HepG2 (cell line): Measurements from ENCODE around the gene ACSS1. TPM values are rescaled to one million over a fixed set of nuclear protein-coding genes. Genes with fewer than 3 reads are reported as not detected.

Experiments
- FLYWCH1 ChIP-seq: sonication (generic); formaldehyde crosslinking; IDR thresholded peaks from 2 replicates; pipeline ENCODE4 v1.8.1; 2023; ENCODE audit warnings: mild to moderate bottlenecking, missing genetic modification reagents
- GATAD2A ChIP-seq: IDR thresholded peaks from 2 replicates; pipeline ENCODE4 v1.6.1; 2016
- HDAC6 ChIP-seq: fragments of 200-600 bp; sonication (generic); IDR thresholded peaks from 2 replicates; pipeline ENCODE4 v1.7.0; 2017; ENCODE audit warnings: mild to moderate bottlenecking, antibody characterized with exemption, low read length, low read depth
- HMG20A ChIP-seq: IDR thresholded peaks from 2 replicates; pipeline ENCODE4 v1.6.1; 2016; ENCODE audit warnings: borderline replicate concordance
- IKZF4 ChIP-seq: sonication (generic); formaldehyde crosslinking; IDR thresholded peaks from 2 replicates; pipeline ENCODE4 v1.5.1; 2020; ENCODE audit warnings: borderline replicate concordance, mild to moderate bottlenecking, low read depth, missing genetic modification reagents; ENCODE audit errors: not compliant biosample characterization
- JUNB ChIP-seq: sonication (generic); formaldehyde crosslinking; IDR thresholded peaks from 2 replicates; pipeline ENCODE4 v1.8.0; 2022; ENCODE audit warnings: missing genetic modification reagents, mild to moderate bottlenecking, borderline replicate concordance
- KMT2A ChIP-seq: sonication (generic); formaldehyde crosslinking; IDR thresholded peaks from 2 replicates; pipeline ENCODE4 v1.4.0; 2020; ENCODE audit warnings: missing genetic modification reagents
- KMT2B ChIP-seq: IDR thresholded peaks from 2 replicates; pipeline ENCODE4 v1.6.1; 2016; ENCODE audit warnings: missing genetic modification reagents, missing compliant biosample characterization
- NAIF1 ChIP-seq: sonication (generic); formaldehyde crosslinking; IDR thresholded peaks from 2 replicates; pipeline ENCODE4 v1.5.0; 2020; ENCODE audit warnings: mild to moderate bottlenecking, missing genetic modification reagents, borderline replicate concordance
- NRL ChIP-seq: sonication (generic); formaldehyde crosslinking; IDR thresholded peaks from 2 replicates; pipeline ENCODE4 v1.5.0; 2020; ENCODE audit warnings: missing genetic modification reagents, mild to moderate bottlenecking, moderate library complexity, borderline replicate concordance
- PHF20 ChIP-seq: sonication (generic); formaldehyde crosslinking; IDR thresholded peaks from 2 replicates; pipeline ENCODE4 v1.5.0; 2020; ENCODE audit warnings: mild to moderate bottlenecking, missing genetic modification reagents
- SOX5 ChIP-seq: IDR thresholded peaks from 2 replicates; pipeline ENCODE4 v1.6.1; 2016; ENCODE audit warnings: borderline replicate concordance
- ZFP37 ChIP-seq: sonication (generic); formaldehyde crosslinking; IDR thresholded peaks from 2 replicates; pipeline ENCODE4 v1.4.0; 2020; ENCODE audit warnings: missing genetic modification reagents, borderline replicate concordance
- ZFP90 ChIP-seq: sonication (generic); formaldehyde crosslinking; IDR thresholded peaks from 2 replicates; pipeline ENCODE4 v1.8.0; 2022; ENCODE audit warnings: missing genetic modification reagents, mild to moderate bottlenecking, inconsistent platforms, borderline replicate concordance
- ZKSCAN5 ChIP-seq: sonication (generic); formaldehyde crosslinking; IDR thresholded peaks from 2 replicates; pipeline ENCODE4 v1.5.1; 2020; ENCODE audit warnings: mild to moderate bottlenecking, missing genetic modification reagents
- ZNF235 ChIP-seq: sonication (generic); formaldehyde crosslinking; IDR thresholded peaks from 2 replicates; pipeline ENCODE4 v1.8.1; 2023; ENCODE audit warnings: mild to moderate bottlenecking, missing genetic modification reagents, borderline replicate concordance
- ZNF263 ChIP-seq: sonication (generic); formaldehyde crosslinking; IDR thresholded peaks from 2 replicates; pipeline ENCODE4 v1.4.0; 2020; ENCODE audit warnings: missing genetic modification reagents
- ZNF292 ChIP-seq: sonication (generic); formaldehyde crosslinking; IDR thresholded peaks from 2 replicates; pipeline ENCODE4 v1.8.1; 2022; ENCODE audit warnings: mild to moderate bottlenecking, low read depth, missing genetic modification reagents, borderline replicate concordance
- ZNF335 ChIP-seq: sonication (generic); formaldehyde crosslinking; IDR thresholded peaks from 2 replicates; pipeline ENCODE4 v1.4.0; 2020; ENCODE audit warnings: missing genetic modification reagents
- ZNF350 ChIP-seq: sonication (generic); formaldehyde crosslinking; IDR thresholded peaks from 2 replicates; pipeline ENCODE4 v1.4.0; 2020; ENCODE audit warnings: mild to moderate bottlenecking, low read depth, missing genetic modification reagents, borderline replicate concordance
- ZNF441 ChIP-seq: sonication (generic); formaldehyde crosslinking; IDR thresholded peaks from 2 replicates; pipeline ENCODE4 v1.7.0; 2021; ENCODE audit warnings: missing genetic modification reagents, borderline replicate concordance
- ZNF460 ChIP-seq: sonication (generic); formaldehyde crosslinking; IDR thresholded peaks from 2 replicates; pipeline ENCODE4 v1.5.1; 2020; ENCODE audit warnings: missing genetic modification reagents, mild to moderate bottlenecking, borderline replicate concordance
- ZNF619 ChIP-seq: sonication (generic); formaldehyde crosslinking; IDR thresholded peaks from 2 replicates; pipeline ENCODE4 v1.4.0; 2020; ENCODE audit warnings: mild to moderate bottlenecking, missing genetic modification reagents
- ZNF781 ChIP-seq: sonication (generic); formaldehyde crosslinking; IDR thresholded peaks from 2 replicates; pipeline ENCODE4 v1.5.1; 2020; ENCODE audit warnings: borderline replicate concordance, mild to moderate bottlenecking, missing genetic modification reagents; ENCODE audit errors: not compliant biosample characterization
- ZSCAN30 ChIP-seq: sonication (generic); formaldehyde crosslinking; IDR thresholded peaks from 2 replicates; pipeline ENCODE4 v1.5.0; 2020; ENCODE audit warnings: mild to moderate bottlenecking, missing genetic modification reagents
- polyA plus RNA-seq, 8 experiments: library from polyadenylated mRNA; depleted of rRNA in 3 of 8; stranded (reverse) in 7 of 8; unstranded in 1 of 8; fragments of >200 nt; fragmentation: Illumina TruSeq in 4 of 8; extraction: Trizol in 4 of 8; gene quantifications; 2 replicates each; pipeline versions ENCODE4 v1.2.1 to v1.2.3, GENCODE V29; 2011 to 2016; ENCODE audit warnings: low read depth in 4 of 8, missing spikeins in 1 of 8, mixed read lengths in 1 of 8; ENCODE audit not compliant: insufficient read depth in 1 of 8
- total RNA-seq, 5 experiments: library from RNA; depleted of rRNA; stranded (reverse); fragments of >200 nt; fragmentation: Illumina TruSeq; extraction: Trizol; gene quantifications; 2 replicates each; pipeline ENCODE4 v1.2.3, GENCODE V29; 2016; ENCODE audit warnings: low read depth in 1 of 5
- TF ChIP-seq, protein P1 (sequence below): sonication (generic); formaldehyde crosslinking; IDR thresholded peaks from 2 replicates; pipeline ENCODE4 v1.4.0; 2020; ENCODE audit warnings: missing genetic modification reagents
- TF ChIP-seq, protein P2 (sequence below): sonication (generic); formaldehyde crosslinking; IDR thresholded peaks from 2 replicates; pipeline ENCODE4 v1.5.0; 2020; ENCODE audit warnings: mild to moderate bottlenecking, missing genetic modification reagents
- TF ChIP-seq, protein P3 (sequence below): sonication (generic); formaldehyde crosslinking; IDR thresholded peaks from 2 replicates; pipeline ENCODE4 v1.4.0; 2020; ENCODE audit warnings: missing genetic modification reagents

The ACSS1 gene
- total and polyA plus RNA-seq, 2 of the 13 experiments (the other 11 are each of a cell fraction or from before 2014, with no cell fraction given) = 15.2 to 41.6 TPM

DNA sequence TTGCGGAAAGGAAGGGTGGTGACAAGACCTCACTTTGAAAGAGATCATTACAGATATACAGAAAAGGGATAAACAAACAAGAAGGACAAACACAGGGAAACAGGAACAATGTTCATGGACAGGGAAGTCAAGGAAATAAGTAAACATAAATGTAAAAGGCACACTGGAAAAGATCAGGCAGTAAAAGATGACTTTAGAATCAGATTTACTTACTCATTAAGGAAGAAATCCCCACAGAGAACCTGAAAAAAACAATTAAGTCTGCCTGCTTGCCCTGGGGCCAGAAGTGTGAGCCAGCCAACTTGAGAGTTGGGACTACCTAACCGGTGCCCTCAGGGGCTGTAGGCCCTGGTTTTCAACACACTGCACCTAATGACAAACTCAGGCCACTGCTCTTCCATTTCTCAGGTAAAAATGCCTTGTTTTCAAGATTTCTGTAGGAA lies 67.1 kb downstream of the ACSS1 start (continued):
- TF ChIP-seq ZNF292 (CRISPR knock-in tag) (0 out of 2 replicates have a peak, but pooled peaks have one; percentile 52), HDAC6 (no peak), GATAD2A (0 out of 2 replicates have a peak, but pooled peaks have one; percentile 26), KMT2A (0 out of 2 replicates have a peak, but pooled peaks have one; percentile 41), PHF20 (CRISPR knock-in tag) (no peak), HMG20A (CRISPR knock-in tag) (no peak), ZNF781 (CRISPR knock-in tag) (no peak), KMT2B (CRISPR knock-in tag) (no peak), ZFP90 (CRISPR knock-in tag) (no peak), ZNF460 (CRISPR knock-in tag) (no peak), ZNF441 (CRISPR knock-in tag) (no peak), ZSCAN30 (no peak), JUNB (CRISPR knock-in tag) (no peak), ZNF335 (no peak), ZKSCAN5 (CRISPR knock-in tag) (no peak), ZNF350 (CRISPR knock-in tag) (no peak), ZNF619 (CRISPR knock-in tag) (no peak), ZNF263 (CRISPR knock-in tag) (no peak), ZNF235 (CRISPR knock-in tag) (no peak), ZFP37 (CRISPR knock-in tag) (no peak), IKZF4 (no peak), SOX5 (CRISPR knock-in tag) (peak; percentile 63; the same call in 1 of the 2 replicates), NAIF1 (no peak), FLYWCH1 (CRISPR knock-in tag) (no peak), NRL (no peak)
- TF ChIP-seq, protein P1, sequence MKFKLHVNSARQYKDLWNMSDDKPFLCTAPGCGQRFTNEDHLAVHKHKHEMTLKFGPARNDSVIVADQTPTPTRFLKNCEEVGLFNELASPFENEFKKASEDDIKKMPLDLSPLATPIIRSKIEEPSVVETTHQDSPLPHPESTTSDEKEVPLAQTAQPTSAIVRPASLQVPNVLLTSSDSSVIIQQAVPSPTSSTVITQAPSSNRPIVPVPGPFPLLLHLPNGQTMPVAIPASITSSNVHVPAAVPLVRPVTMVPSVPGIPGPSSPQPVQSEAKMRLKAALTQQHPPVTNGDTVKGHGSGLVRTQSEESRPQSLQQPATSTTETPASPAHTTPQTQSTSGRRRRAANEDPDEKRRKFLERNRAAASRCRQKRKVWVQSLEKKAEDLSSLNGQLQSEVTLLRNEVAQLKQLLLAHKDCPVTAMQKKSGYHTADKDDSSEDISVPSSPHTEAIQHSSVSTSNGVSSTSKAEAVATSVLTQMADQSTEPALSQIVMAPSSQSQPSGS (CRISPR knock-in tag) = no peak
- TF ChIP-seq, protein P2, sequence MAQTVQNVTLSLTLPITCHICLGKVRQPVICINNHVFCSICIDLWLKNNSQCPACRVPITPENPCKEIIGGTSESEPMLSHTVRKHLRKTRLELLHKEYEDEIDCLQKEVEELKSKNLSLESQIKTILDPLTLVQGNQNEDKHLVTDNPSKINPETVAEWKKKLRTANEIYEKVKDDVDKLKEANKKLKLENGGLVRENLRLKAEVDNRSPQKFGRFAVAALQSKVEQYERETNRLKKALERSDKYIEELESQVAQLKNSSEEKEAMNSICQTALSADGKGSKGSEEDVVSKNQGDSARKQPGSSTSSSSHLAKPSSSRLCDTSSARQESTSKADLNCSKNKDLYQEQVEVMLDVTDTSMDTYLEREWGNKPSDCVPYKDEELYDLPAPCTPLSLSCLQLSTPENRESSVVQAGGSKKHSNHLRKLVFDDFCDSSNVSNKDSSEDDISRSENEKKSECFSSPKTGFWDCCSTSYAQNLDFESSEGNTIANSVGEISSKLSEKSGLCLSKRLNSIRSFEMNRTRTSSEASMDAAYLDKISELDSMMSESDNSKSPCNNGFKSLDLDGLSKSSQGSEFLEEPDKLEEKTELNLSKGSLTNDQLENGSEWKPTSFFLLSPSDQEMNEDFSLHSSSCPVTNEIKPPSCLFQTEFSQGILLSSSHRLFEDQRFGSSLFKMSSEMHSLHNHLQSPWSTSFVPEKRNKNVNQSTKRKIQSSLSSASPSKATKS (CRISPR knock-in tag) = no peak
- TF ChIP-seq, protein P3, sequence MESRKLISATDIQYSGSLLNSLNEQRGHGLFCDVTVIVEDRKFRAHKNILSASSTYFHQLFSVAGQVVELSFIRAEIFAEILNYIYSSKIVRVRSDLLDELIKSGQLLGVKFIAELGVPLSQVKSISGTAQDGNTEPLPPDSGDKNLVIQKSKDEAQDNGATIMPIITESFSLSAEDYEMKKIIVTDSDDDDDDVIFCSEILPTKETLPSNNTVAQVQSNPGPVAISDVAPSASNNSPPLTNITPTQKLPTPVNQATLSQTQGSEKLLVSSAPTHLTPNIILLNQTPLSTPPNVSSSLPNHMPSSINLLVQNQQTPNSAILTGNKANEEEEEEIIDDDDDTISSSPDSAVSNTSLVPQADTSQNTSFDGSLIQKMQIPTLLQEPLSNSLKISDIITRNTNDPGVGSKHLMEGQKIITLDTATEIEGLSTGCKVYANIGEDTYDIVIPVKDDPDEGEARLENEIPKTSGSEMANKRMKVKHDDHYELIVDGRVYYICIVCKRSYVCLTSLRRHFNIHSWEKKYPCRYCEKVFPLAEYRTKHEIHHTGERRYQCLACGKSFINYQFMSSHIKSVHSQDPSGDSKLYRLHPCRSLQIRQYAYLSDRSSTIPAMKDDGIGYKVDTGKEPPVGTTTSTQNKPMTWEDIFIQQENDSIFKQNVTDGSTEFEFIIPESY (CRISPR knock-in tag) = no peak
